GM21423 (cell line): ENCODE results near the gene PGBD5.

Source experiments
- ATAC-seq: cut with Tn5 transposase; IDR thresholded peaks from one replicate; pipeline ENCODE4 v1.9.1; 2021; ENCODE audit warnings: mild to moderate bottlenecking, moderate library complexity; ENCODE audit not compliant: unreplicated experiment

The PGBD5 gene

DNA sequence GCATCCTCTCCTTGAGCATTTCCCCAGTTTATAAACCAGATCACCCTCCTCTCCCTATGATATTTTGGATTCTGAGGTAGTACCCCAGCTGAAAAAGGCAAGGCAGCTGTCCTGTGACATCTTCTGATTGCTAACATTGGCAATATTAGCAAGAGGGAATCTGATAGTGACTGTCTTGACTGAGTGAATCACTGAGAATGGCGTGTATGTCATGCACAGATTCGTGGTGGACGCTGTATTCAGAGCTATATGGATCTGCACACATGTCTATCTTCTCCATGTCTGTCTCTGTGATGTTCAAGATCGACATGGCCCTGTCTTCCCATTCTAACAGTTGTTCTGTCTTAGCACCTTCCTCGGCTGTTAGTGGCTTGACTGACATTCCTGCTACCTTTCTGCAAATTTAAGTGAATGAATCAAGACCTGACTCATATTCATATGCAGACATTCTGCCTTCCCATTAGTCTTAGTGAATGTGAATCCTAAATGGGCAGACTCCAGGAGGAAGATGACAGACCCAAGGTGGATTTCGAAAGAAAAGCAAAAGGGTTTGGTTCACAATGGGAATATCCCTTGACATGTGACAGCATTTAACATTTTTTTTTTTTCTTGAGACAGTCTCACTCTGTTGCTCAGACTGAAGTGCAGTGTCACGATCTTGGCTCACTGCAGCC lies 97.7 kb downstream of the PGBD5 start:
- ATAC-seq = no peak

DNA sequence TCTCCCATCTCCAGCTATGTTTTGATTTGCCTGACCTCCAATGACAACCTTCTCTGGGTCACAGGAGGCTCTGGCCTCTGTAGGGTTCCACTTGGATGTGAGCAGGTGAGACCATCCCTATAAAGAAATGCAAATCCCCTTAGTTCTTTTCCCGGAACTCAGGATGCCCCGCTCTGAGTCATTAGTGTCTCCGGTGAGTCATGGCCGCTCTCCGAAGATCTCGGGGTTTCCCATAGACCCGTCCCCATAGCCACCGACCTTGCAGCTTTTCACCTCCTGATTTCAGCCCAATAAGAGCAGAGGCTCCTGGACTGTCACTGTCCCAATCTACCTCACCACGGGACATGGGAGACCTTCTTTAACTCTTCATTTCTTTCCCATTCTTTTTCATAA lies 98.2 kb downstream of the PGBD5 start:
- ATAC-seq = no peak

DNA sequence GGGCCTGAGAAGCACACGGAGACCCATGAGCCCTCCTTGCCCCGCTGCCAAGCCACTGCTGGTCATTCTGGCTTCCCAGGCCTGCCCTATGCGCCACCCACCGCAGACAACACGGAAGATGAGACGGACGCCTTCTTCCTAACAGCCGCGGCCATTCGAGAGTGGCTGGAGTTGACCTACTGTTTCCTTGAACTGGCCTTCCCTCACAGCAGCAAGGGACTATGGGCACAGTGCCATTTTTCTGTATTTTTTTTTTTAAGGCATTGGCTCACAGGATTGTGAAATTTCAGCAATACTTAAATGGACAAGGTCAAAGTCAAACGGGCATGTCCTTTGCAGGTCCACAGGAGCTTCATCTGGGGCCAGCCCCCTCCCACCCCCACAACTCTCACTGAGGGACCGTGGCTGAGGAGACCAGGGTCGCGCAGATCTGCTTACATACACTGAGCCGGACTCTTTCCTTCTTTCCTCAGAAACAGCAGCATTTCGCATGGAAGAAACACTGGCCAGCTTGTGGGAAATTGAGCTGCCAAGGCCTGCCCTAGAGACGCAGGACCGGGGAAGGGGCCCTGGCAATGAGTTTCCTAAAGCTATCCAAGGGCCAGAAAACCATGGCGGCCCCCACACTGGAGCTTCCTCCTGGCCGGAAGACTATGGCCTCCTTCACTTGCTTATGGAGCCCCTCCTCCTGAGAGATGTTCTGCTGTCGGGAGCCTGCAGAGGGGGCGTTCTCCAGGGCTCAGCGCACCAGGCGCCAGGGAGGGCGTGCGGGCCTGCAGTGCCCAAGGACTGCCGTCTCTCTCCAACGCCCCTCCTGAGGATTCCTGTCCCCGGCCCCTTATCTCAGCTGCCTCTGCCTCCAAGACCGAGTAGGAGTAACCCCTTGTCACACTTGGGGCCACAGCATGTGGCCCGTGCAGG lies 98.9 kb downstream of the PGBD5 start:
- no peak for ATAC-seq

DNA sequence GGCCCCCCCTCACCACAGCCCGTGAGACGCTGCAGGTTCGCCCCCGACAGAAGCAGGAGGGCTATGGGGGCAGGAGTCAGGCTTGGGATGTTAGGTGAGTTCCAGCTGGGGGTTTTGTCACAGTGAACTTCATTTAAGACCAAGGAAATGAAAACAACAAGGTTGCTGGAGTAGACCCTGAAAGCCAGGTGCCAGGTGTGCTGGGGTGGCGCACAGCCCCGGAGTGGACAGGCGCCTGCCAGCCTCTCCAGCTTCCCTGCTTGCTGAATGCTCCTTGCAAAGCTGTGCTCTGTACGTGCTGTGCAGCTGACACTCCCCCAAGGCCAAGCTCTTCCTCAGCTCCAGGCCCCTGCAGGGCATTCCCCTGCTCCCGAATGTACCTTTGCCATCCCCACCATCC lies 102.4 kb downstream of the PGBD5 start:
- no peak for ATAC-seq

DNA sequence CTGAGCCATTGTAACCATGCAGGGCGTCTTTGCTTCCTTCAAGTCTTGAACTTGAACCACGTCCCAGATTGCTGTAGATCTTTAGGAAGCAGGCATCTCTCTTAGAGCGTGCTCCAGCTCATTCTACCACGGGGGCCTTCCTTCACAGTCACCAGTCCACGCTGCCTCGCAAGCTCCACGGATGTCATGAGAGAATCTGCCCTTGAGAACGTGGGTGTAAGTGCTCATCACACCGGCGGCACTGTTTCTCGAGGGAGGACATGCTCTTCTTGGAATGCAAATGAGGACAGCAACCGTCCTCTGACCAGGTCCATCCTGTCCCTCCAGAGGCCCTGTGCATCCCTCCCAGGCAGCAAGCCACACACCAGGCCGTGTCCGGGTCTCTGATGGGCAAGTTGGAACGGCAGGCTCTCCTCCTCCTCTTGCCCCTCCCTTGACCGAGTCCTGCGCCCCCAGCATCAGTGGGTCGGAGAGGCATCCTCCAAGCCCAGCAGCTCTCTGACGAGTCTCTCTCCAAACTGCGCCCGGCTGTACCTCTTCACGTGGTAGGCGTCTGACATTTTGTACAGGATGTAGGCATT lies 103.1 kb downstream of the PGBD5 start:
- no peak for ATAC-seq

DNA sequence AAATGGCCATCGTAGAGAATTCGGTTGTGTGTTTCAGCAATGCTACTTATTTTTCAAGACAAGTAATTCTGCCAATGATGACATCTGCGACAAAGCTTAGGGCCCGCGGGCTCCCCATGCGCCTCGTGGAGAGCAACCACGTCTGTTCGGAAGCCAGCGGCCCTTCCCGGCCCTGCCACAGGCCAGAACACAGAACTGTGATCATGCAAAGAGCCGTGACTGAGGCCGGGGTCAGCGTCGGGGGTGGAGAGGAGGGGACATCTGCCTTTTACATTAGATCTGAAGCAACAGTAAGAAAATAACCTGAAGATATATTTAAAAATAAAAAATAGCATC lies 103.7 kb downstream of the PGBD5 start:
- no peak for ATAC-seq

DNA sequence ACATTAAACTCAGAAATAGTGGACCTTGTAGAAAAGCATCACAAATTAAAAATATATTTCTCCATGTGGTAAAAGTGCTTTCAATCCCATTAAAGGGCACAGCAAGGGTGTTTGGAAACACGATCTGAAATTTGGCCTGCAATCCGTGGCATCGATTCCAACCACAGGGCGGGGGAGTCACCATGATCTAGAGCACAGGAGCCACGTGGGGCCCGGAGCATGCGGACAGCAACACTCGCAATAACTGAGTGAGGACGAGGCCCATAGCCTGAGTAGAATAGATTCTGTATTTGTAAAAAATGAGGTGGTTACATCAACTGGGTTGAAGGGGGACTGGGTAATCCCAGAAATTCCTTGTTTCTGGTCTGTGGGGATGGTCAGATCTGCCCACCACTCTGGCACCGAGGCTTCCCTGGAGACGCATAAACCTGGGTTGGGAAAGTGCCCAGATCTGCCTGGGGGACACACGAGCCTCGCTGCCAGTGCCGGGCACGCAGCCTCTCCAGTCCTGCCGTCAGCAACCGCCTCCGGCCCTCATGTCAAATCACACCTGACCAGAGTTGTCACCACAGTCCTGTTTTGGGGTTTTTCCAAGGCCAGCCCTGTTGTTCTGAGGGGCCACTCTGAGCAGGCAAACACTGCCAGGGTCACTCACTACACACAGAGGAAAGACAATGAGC lies 104.3 kb downstream of the PGBD5 start:
- ATAC-seq = no peak

DNA sequence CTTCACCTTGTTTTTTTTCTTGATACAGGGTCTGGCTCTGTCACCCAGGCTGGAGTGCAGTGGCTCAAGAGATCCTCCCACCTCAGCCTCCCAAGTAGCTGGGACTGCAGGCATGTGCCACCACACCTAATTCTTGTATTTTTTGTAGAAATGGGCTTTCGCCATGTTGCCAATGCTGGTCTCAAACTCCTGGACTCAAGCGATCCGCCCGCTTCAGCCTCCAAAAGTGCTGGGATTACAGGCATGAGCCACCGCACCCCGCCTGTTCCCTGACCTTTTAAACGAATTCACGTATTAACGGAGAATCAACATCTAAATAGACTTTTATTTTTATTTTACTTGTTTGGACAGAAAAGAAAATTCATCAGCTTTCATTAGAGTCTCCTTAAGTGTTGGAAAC lies 104.8 kb downstream of the PGBD5 start:
- ATAC-seq = no peak

DNA sequence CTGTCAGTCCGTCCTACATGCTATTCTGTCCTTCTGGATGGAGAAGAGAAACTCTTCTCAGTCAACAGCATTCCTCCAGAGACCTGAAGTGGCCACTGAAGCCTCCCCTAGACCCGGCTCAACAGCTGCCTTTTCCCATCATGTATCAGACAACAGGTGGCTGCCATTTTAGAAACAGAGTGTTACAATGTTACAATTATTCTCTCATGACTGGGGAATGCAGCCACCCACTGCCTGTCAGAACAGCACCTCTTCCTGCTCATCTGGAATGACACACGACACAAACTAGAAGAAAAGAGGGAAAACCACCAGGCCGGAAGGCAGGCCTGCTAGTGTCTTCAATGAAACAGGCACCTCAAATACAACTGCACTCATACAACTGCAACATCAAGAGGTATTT lies 105.3 kb downstream of the PGBD5 start:
- ATAC-seq = no peak

DNA sequence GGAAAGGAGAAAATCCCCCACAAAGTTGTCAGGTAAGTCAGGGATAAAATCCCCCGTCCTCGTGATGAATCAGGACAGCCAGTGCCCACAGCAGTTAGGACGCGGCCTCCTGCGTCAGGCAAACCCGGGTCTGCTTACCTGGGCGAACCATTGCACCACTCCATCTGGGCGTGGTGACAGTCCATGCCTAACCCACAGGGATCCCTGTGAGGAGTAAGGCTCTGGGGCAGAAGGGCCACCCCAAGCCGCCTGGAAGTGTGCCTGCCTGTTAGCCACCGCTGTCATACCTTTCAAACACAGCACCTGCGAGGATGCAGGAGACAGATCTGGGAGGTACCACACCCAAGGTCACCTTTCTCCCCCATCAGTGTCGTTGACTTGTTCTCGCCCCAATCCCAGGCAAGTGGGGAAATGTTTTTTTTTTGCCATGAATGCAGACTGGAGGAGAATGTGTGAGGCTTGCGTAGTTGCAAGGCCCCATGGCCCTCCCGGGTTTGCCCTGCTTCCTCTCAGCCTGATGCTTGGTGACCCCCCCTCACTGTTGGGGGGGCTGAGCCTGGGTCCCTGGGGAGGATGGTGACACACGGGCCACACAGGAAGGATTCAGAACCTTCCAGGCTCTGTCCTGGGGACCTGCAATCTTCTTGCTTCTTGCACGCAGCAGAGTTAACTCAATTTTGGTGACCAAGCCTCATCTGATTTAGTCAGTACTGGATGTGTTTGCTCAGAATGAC lies 107.0 kb downstream of the PGBD5 start:
- no peak for ATAC-seq

DNA sequence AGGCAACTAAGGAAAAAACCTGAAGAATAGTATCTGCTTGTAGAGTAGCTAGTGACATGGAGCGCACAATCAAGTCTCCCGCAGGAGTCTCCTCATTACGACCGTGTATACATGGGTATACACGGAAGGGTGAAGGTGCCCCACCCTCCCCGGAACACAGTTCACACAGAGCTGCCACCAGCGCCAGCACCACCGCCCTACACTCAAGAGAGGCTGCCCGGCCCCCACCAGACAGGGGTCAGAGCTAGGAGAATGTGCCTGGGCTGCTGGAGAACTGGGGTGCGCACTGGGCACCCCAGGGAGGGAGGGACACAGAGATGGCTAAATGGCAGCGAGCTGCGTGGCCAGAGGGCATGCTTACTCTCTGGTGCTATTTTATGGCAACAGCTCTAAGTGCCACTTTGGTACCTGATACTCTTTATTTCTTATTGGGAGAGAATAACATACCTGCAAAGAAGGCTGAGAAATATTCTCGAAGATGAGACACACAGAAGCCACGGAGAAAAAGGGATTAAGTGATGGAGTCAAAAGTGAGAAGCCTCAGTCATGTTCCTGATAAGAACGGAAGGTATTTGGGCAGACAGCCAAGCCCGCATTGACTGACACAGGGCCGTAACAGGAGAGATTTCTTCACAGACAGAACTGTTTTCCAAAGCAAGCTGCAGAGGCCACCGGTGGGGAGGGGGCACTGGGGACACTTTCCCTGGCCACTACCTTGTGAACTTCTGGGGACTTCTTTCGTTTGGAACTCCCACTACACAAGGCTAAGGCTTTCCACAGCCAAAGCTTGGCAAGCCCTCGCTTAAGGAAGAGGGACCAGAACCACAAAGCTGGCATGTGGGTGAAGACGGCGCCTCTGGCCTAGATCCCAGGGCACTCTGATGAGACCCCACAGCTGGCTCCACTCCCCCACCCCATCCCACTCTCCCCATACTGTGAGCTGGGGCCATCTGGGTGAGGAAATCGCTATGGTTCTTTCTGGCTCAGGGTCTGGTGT lies 108.0 kb downstream of the PGBD5 start:
- no peak for ATAC-seq

DNA sequence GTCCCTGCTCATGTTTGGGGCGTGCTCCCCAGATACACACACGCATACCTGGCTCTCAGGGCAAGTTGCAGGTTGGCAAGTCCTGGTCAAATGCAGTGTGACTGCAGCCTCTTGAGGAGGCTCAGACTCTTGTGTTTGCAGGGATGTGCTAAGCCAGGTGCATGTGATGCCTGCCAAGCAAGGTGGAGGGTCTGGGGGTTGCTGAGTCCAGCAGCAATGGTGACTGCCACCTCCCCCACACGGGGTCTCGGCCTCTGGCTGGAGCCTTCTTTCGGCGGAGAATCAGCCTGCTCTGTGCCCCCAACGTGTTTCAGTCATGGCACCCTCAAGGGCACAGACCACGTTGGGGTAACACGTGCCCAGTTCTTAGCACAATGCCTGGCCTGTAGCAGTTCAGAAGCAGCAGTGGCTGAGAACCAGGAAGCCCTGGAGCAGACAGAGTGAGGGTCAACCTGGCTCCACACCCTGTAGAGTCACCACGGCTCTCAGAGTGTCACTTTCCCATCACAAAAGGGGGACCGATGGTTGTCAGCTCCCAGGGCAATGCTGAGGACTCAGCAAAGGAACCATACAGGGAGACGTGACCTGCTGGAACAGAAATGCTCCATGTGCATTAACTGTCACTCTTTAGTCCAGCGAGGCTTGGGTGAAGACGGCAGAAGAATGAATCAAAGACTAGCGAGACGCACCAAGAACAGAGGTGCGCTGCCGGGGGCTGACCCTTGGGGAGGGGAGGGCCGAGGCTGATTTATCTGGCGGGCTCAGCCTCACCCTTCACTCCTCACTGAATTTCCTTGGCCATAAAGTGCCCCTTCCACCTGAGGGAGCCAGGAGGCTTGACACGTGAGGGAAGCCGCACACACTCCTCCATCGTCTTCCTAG lies 109.0 kb downstream of the PGBD5 start:
- ATAC-seq = no peak

DNA sequence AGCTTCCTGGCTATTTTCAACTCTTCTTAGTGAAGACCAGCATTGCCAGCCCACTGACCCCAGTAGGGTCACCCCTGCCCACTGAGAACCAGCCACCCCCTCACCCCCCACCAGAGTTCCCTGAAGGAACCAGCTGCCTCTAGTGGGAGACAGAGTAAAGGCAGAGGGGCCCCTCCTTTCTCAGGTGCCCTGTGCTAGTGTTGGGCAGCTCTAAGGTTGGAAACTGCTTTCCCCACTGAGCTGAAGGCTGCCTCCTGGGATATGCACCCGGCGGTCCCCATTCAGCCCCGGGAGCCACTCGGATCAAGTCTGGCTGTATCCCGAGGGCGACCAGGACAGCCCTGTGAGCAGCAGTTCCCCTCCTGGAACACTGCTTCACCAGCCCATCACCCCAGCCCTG lies 111.0 kb downstream of the PGBD5 start:
- ATAC-seq = no peak

DNA sequence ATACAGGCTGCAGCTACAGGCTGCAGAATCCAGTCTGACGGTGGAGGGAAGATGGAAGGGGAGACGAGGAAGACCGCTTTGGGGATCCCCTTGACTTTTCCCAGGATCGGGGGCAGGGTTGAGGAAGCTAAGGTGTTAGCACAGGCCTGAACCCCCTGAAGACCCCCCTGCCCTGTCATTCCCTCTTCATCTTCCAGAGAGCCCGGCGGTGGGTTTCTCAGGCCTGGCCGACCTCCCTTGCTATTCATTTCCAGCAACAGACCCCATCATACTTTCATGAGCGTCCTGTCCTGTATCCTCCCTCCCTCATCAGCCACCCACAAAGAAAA lies 112.0 kb downstream of the PGBD5 start:
- no peak for ATAC-seq

DNA sequence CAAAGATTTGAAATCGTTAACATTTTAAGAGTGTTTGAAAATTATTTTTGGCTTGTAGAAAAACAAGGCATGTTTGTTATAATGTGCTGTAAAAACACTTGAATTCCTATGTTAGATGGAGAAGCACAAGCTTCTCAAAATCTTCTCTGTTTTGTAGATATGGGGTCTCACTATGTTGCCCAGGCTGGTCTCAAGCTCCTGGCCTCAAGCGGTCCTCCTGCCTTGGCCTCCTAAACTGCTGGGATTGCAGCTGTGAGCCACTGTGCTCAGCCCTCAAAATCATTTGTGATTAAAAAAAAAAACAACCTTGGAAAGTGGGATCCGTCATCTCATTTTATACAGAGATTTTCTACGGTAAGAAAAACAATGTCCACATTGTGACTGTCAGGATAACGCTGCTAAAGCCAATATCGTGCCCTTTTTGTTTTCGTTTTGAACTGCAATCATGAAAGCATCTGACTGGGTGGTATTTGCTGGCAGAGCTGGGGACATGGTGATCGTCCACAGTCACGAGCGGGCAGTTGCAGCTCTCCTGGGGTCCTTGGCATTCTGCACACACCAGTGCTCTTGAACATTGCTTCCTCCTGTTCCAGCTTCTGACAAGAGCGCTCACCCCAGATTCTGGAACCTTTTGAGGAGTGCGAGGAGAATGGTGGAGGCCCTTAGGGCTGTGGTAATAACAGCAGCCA lies 112.5 kb downstream of the PGBD5 start:
- no peak for ATAC-seq

DNA sequence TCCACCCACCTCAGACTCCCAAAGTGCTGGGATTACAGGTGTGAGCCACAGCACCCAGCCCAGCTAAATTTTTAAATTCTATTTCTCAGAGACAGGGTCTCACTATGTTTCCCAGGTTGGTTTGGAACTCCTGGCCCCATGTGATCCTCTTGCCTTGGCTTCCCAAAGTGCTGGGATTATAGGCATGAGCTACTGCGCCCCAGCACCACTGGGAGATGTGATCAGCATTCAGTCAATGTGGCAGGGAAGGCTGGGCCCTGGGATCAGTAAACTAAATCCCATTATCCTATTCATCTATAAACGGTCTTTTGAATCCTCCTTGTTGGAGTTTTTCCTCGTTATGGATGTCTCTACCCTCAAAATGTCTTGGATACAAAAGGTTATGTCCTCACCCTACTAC lies 113.5 kb downstream of the PGBD5 start:
- ATAC-seq = no peak

DNA sequence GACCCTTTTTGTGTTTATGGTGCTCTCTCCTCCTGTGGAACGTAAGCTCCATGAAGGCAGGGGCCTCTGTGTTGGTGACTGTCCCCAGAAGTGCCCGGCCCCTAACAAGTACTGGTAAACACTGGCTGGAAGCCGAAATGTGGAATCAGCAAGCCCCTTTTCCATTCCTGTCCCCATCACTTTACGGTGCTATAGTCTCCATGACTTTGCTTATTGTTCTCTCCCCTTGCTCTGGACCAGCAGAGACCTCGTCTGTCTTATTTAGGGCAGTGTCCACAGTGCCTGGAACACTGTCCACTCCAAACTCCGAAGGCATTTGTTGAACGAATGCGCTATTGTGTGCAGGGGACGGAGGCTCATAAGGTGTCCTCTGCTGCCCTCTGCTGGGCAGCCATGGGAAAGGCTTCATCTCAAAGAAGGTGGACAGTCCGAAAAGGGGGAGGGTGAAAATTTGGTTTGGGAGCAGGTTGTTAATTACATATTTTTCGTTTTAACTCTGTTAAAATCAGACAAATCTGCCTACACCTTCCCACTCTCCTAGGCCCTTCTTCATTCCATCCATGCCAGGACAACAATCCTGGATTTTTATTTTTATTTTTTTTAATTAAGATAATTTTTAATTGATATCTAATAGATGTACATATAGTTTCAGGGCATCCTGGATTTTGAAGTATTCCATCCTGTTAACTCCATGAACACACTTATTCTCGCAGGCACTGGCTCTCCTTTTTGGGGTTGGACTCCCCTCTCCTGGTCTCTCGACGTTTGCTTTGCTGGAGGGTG lies 115.6 kb downstream of the PGBD5 start:
- ATAC-seq = no peak
